Measurements from ENCODE around the gene SKI.
A peak's percentile ranks its signal among the peaks of the same experiment; 100 is the strongest.

Gene SKI

DNA sequence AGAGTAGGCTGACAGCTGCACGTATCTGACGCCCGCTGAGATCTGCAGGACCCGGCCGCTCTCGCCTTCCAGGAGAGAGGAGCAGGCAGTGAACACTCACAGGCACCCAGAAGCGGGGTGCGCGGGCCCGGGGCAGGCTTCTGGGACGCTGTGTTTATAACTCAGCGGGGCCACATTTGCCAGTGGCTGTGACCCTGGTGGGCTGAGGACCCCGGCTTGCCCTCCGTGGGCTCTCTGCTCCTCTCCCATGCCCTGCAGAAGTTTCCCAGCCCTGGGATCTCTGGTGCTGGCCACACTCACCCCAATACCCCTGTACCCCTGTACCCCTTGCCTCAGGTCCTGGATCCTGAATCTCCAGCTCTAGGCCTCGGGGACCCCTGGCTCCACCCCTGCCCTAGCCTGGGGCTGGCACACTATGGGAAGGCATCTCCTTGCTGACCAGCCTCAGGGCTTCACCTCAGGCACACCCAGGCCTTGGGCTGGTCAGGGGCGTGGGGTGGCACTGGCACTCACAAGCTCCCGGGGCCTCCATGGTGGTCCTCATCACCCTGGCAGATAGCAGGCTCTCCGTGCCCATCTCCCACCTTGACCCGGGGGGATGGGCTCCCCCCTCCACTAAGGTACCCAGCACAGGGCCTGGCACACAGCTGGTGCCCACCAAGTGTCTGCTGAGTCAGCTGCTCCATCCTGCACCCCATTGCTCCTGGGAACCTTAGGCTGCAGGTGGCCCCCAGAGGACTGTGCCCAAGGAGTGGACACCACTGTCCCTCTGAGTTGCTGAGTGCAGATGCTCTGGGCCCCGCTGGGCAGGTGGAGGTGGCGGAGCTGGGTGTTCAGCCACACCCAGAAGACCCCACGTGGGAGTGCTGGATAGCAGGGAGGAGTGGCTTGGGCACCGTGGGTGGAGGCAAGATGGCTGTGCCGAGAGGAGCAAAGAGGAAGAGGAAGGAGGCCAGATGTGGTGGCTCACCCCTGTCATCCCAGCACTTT lies 130.8 kb downstream of the SKI start:
- peak; percentile 16 for DNase-seq
